ENCODE results near the gene LRRC14B.

GRCh38 chr5:167982-168660 is 23.2 kb upstream of the LRRC14B start:
- TF ChIP-seq, protein P1, sequence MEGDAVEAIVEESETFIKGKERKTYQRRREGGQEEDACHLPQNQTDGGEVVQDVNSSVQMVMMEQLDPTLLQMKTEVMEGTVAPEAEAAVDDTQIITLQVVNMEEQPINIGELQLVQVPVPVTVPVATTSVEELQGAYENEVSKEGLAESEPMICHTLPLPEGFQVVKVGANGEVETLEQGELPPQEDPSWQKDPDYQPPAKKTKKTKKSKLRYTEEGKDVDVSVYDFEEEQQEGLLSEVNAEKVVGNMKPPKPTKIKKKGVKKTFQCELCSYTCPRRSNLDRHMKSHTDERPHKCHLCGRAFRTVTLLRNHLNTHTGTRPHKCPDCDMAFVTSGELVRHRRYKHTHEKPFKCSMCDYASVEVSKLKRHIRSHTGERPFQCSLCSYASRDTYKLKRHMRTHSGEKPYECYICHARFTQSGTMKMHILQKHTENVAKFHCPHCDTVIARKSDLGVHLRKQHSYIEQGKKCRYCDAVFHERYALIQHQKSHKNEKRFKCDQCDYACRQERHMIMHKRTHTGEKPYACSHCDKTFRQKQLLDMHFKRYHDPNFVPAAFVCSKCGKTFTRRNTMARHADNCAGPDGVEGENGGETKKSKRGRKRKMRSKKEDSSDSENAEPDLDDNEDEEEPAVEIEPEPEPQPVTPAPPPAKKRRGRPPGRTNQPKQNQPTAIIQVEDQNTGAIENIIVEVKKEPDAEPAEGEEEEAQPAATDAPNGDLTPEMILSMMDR (IDR thresholded peaks at IDR 0.05), result no peak
- TF ChIP-seq POLR2A (IDR thresholded peaks at IDR 0.05) (no peak), POLR2AphosphoS5 (IDR thresholded peaks at IDR 0.05) (no peak)

Measured in gastroesophageal sphincter (tissue), 3 donors.